H9 (cell line): Measurements from ENCODE around the gene ANTXR2. TPM values are rescaled to one million over a fixed set of nuclear protein-coding genes. Genes with fewer than 3 reads are reported as not detected.

Experiments
- DNase-seq: peaks from one replicate; pipeline ENCODE4 v3.0.0-alpha.2; 2017
- H2AFZ ChIP-seq: one replicate; pipeline ENCODE4 v1.6.1; 2013; ENCODE audit warnings: mild to moderate bottlenecking, low read length, control low read depth, moderate library complexity
- H2AK5ac ChIP-seq: 2 replicates; pipeline ENCODE4 v1.6.1; 2013; ENCODE audit warnings: low read length, control low read depth, mixed read lengths; ENCODE audit not compliant: insufficient read length
- H2BK120ac ChIP-seq: one replicate; pipeline ENCODE4 v1.6.1; 2013; ENCODE audit warnings: low read depth, mild to moderate bottlenecking, low read length, control low read depth, inconsistent platforms; ENCODE audit not compliant: poor library complexity, severe bottlenecking
- H2BK12ac ChIP-seq: 2 replicates; pipeline ENCODE4 v1.6.1; 2013; ENCODE audit warnings: low read length, control low read depth, mixed read lengths, low read depth; ENCODE audit not compliant: insufficient read length
- H2BK15ac ChIP-seq: 2 replicates; pipeline ENCODE4 v1.6.1; 2013; ENCODE audit warnings: low read depth, low read length, control low read depth
- H2BK20ac ChIP-seq: one replicate; pipeline ENCODE4 v1.6.1; 2013; ENCODE audit warnings: low read depth, mild to moderate bottlenecking, low read length, control low read depth, inconsistent platforms; ENCODE audit not compliant: poor library complexity, severe bottlenecking
- H2BK5ac ChIP-seq: 2 replicates; pipeline ENCODE4 v1.6.1; 2013; ENCODE audit warnings: low read length, control low read depth, mixed read lengths; ENCODE audit not compliant: insufficient read length
- H3K14ac ChIP-seq: 2 replicates; pipeline ENCODE4 v1.6.1; 2013; ENCODE audit warnings: low read length, control low read depth; ENCODE audit not compliant: insufficient read depth
- H3K18ac ChIP-seq: 2 replicates; pipeline ENCODE4 v1.6.1; 2013; ENCODE audit warnings: low read depth, mild to moderate bottlenecking, mixed read lengths, low read length, control low read depth; ENCODE audit not compliant: insufficient read length
- H3K23ac ChIP-seq: 2 replicates; pipeline ENCODE4 v1.6.1; 2013; ENCODE audit warnings: low read length, control low read depth, mixed read lengths, low read depth; ENCODE audit not compliant: insufficient read length
- H3K23me2 ChIP-seq: 2 replicates; pipeline ENCODE4 v1.6.1; 2013; ENCODE audit warnings: low read depth, mild to moderate bottlenecking, mixed read lengths, low read length, control low read depth; ENCODE audit not compliant: insufficient read length, poor library complexity, severe bottlenecking
- H3K27ac ChIP-seq: 2 replicates; pipeline ENCODE4 v1.5.1; 2013; ENCODE audit warnings: low read length, control low read depth, mixed read lengths, low read depth; ENCODE audit not compliant: insufficient read length
- H3K27me3 ChIP-seq: 2 replicates; pipeline ENCODE4 v1.6.1; 2013; ENCODE audit warnings: low read length, control low read depth, inconsistent platforms; ENCODE audit not compliant: insufficient read depth
- H3K4ac ChIP-seq: 2 replicates; pipeline ENCODE4 v1.6.1; 2013; ENCODE audit warnings: low read depth, mild to moderate bottlenecking, control low read depth, inconsistent platforms, low read length, moderate library complexity
- H3K4me1 ChIP-seq: 2 replicates; pipeline ENCODE4 v1.6.1; 2013; ENCODE audit warnings: low read length, control low read depth, inconsistent platforms; ENCODE audit not compliant: insufficient read depth
- H3K4me2 ChIP-seq: 2 replicates; pipeline ENCODE4 v1.6.1; 2013; ENCODE audit warnings: low read length, control low read depth, mixed read lengths; ENCODE audit not compliant: insufficient read length, insufficient read depth
- H3K56ac ChIP-seq: 2 replicates; pipeline ENCODE4 v1.6.1; 2013; ENCODE audit warnings: low read depth, mild to moderate bottlenecking, mixed read lengths, low read length, control low read depth; ENCODE audit not compliant: insufficient read length
- H3K79me1 ChIP-seq: 2 replicates; pipeline ENCODE4 v1.6.1; 2013; ENCODE audit warnings: low read depth, mild to moderate bottlenecking, moderate library complexity, low read length, control low read depth, inconsistent platforms; ENCODE audit not compliant: insufficient read depth, poor library complexity, severe bottlenecking
- H3K79me2 ChIP-seq: 2 replicates; pipeline ENCODE4 v1.6.1; 2013; ENCODE audit warnings: low read length, control low read depth, inconsistent platforms; ENCODE audit not compliant: insufficient read depth
- H3K9ac ChIP-seq: 2 replicates; pipeline ENCODE4 v1.6.1; 2013; ENCODE audit warnings: low read length, control low read depth, mixed read lengths; ENCODE audit not compliant: insufficient read length; ENCODE audit errors: extremely low read depth
- H3K9me3 ChIP-seq: one replicate; pipeline ENCODE4 v1.6.1; 2013; ENCODE audit warnings: low read depth, low read length, inconsistent platforms; ENCODE audit not compliant: control insufficient read depth
- H3T11ph ChIP-seq: one replicate; pipeline ENCODE4 v1.6.1; 2013; ENCODE audit warnings: mild to moderate bottlenecking, low read length, control low read depth, inconsistent platforms
- H4K20me1 ChIP-seq: one replicate; pipeline ENCODE4 v1.6.1; 2013; ENCODE audit not compliant: control insufficient read depth, insufficient read length, insufficient read depth
- H4K5ac ChIP-seq: 2 replicates; pipeline ENCODE4 v1.6.1; 2013; ENCODE audit warnings: low read depth, mild to moderate bottlenecking, mixed read lengths, low read length, control low read depth; ENCODE audit not compliant: insufficient read length
- H4K8ac ChIP-seq: replicated peaks from 2 replicates; pipeline ENCODE4 v1.6.1; 2013; ENCODE audit warnings: low read length, control low read depth, mixed read lengths, low read depth; ENCODE audit not compliant: insufficient read length
- H4K91ac ChIP-seq: 2 replicates; pipeline ENCODE4 v1.6.1; 2013; ENCODE audit warnings: low read depth, mild to moderate bottlenecking, moderate library complexity, mixed read lengths, low read length, control low read depth; ENCODE audit not compliant: insufficient read length
- H3K27ac Mint-ChIP-seq, 3 experiments: 2 replicates in 2 of 3; 3 replicates in 1 of 3; pipeline ENCODE4 v1.8.0; 2020 to 2021; ENCODE audit warnings: mixed read lengths in 3 of 3, mild to moderate bottlenecking in 1 of 3, moderate library complexity in 1 of 3
- H3K27me3 Mint-ChIP-seq: 2 replicates; pipeline ENCODE4 v1.8.0; 2021; ENCODE audit warnings: low read depth, mild to moderate bottlenecking, moderate library complexity, mixed read lengths
- H3K36me3 Mint-ChIP-seq, 3 experiments: 2 replicates in 2 of 3; 3 replicates in 1 of 3; pipeline ENCODE4 v1.8.0; 2020 to 2021; ENCODE audit warnings: low read depth in 3 of 3, mixed read lengths in 3 of 3; ENCODE audit not compliant: insufficient read depth in 1 of 3
- H3K4me1 Mint-ChIP-seq, 2 experiments: 2 replicates each; pipeline ENCODE4 v1.8.0; 2020; ENCODE audit warnings: mixed read lengths in 2 of 2
- H3K4me3 Mint-ChIP-seq, 2 experiments: 2 replicates in 1 of 2; 3 replicates in 1 of 2; pipeline ENCODE4 v1.8.0; 2020 to 2021; ENCODE audit warnings: mild to moderate bottlenecking in 2 of 2, mixed read lengths in 2 of 2, moderate library complexity in 1 of 2
- H3K9me3 Mint-ChIP-seq, 2 experiments: 2 replicates in 1 of 2; 3 replicates in 1 of 2; pipeline ENCODE4 v1.8.0; 2020; ENCODE audit warnings: mild to moderate bottlenecking in 2 of 2, mixed read lengths in 2 of 2, moderate library complexity in 1 of 2
- CTCF ChIP-seq: fragments of 200-600 bp; sonication (generic); conservative IDR thresholded peaks from 3 replicates; pipeline ENCODE4 v1.8.0; 2021; ENCODE audit warnings: antibody characterized with exemption, mild to moderate bottlenecking
- WGBS: extraction: QIAGEN DNeasy Blood & Tissue Kit; methylation state at CpG from one replicate; pipeline ENCODE4 v1.1.7; 2013; ENCODE audit warnings: missing lambda C conversion rate, low lambda C conversion rate, mixed read lengths; ENCODE audit not compliant: insufficient read length; ENCODE audit errors: extremely low coverage; 5-methylcytosine and 5-hydroxymethylcytosine counted together
- total RNA-seq: library from RNA; stranded (reverse); gene quantifications from 2 replicates; pipeline ENCODE4 v1.2.1, GENCODE V29; 2021

The ANTXR2 gene
- total RNA-seq, 1 experiment from 2014 or later, result 4.7 TPM

- H3K14ac ChIP-seq, result no peak overlapping the region
- no peaks in the 10 kb centered on the region for H3K27me3 Mint-ChIP-seq
- no peak overlapping the region for H2BK15ac ChIP-seq
- H3K4me2 ChIP-seq, result no peak overlapping the region
- no peaks in the 10 kb centered on the region for H3K36me3 Mint-ChIP-seq
- no peak overlapping the region for H2AK5ac ChIP-seq
- H3K79me2 ChIP-seq, result no peaks in the 10 kb centered on the region
- no peak overlapping the region for H4K5ac ChIP-seq
- no peak overlapping the region for H3K23ac ChIP-seq
- H3K4ac ChIP-seq, result no peak overlapping the region
- no peaks in the 10 kb centered on the region for H3K4me1 ChIP-seq
- H3K27ac Mint-ChIP-seq, result no peak overlapping the region
- no peak for TF ChIP-seq CTCF
- no peak overlapping the region for H2BK12ac ChIP-seq
- no peaks in the 10 kb centered on the region for H3K4me1 Mint-ChIP-seq
- no peak overlapping the region for H2BK20ac ChIP-seq
- H3K79me1 ChIP-seq, result no peaks in the 10 kb centered on the region
- no CpG with 5 or more reads among the region's 4 CpGs for WGBS
- no peaks in the 10 kb centered on the region for H3K9me3 ChIP-seq
- no peak overlapping the region for H3K18ac ChIP-seq
- no peak overlapping the region for H2BK5ac ChIP-seq
- H4K91ac ChIP-seq, result no peak overlapping the region
- no peak overlapping the region for H4K8ac ChIP-seq
- DNase-seq, result no peak
- no peak overlapping the region for H2BK120ac ChIP-seq
- H2AFZ ChIP-seq, result no peak overlapping the region
- H4K20me1 ChIP-seq, result no peaks in the 10 kb centered on the region
- no peak overlapping the region for H3K27ac ChIP-seq
- no peaks in the 10 kb centered on the region for H3K23me2 ChIP-seq
- H3K4me3 Mint-ChIP-seq, result no peak overlapping the region
- no peak overlapping the region for H3K56ac ChIP-seq
- no peak overlapping the region for H3K9ac ChIP-seq
- no peaks in the 10 kb centered on the region for H3K27me3 ChIP-seq
- no peak overlapping the region for H3T11ph ChIP-seq
- peaks cover 0 to 2% of the 10 kb centered on the region in 2 experiments; a peak in 1 of 5 replicates for H3K9me3 Mint-ChIP-seq
Measured at GRCh38 chr4:79875344-79875899, 197.6 kb downstream of the ANTXR2 start.
